HG03103 (cell line): ENCODE data around the gene TFEB.
A peak's percentile ranks its signal among the peaks of the same experiment; 100 is the strongest.

Experiments used
- ATAC-seq: cut with Tn5 transposase; IDR thresholded peaks from one replicate; pipeline ENCODE4 v1.9.1; 2021; ENCODE audit warnings: low read depth; ENCODE audit not compliant: unreplicated experiment

The TFEB gene

DNA sequence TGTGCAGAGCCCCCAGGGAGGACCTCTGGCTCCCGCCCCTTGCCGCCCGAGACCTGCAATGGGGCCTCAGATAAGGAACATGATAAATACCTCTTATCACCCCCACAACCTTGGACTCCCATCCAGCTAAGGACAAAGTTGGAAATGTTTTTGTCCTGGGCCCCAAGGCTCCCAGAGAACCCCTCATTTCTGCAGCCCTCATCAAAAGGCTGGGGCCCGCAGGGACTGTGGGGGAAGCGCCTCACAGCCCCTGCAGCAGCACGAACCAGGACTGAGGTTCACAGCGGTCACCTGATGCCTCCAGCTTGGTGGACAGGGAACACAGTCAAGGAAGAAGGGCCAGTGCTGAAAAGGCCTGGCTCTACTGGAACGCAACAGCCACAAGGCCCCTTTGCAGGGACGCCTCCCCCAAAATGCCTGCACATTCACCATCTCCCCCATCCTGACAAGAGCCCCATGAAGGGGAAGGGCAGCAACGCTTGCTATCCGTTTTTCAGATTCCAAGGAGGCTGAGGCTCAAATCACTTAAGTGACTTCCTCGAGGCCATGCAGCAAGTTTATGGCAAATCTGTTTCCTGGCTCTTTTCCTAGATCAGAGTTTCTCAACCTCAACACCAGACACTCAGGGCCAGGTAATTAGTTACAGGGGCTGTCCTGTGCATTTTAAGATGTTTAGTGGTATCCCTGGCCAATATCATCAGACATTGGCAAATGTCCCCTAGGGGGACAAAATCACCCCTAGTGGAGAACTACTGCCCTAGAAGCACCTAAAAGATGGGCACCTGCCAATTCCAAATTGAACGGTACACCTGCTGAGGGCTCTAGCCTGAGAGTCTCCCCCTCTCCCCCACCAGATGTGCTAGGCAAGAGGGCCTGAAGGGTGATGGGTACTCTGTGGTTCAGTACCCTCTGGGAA lies 10.6 kb downstream of the TFEB start:
- no peak for ATAC-seq

DNA sequence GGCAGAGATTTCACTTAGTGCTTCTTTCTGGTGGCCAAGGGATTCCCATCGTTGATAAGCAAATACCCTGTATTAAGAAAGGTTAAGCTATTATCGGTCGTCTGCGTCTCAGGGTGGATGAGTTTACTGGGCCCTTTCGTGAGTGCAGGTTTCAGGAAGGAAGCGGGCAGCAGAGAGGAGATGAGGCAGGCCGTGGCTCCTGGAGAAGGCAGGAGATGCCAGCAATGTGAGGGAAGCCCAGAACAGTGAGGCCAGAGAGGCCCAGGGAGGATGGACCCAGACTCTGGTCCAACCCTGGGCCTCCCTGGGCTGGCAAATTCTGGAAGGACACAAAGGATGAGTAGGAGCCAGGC lies 11.2 kb downstream of the TFEB start:
- no peak for ATAC-seq

DNA sequence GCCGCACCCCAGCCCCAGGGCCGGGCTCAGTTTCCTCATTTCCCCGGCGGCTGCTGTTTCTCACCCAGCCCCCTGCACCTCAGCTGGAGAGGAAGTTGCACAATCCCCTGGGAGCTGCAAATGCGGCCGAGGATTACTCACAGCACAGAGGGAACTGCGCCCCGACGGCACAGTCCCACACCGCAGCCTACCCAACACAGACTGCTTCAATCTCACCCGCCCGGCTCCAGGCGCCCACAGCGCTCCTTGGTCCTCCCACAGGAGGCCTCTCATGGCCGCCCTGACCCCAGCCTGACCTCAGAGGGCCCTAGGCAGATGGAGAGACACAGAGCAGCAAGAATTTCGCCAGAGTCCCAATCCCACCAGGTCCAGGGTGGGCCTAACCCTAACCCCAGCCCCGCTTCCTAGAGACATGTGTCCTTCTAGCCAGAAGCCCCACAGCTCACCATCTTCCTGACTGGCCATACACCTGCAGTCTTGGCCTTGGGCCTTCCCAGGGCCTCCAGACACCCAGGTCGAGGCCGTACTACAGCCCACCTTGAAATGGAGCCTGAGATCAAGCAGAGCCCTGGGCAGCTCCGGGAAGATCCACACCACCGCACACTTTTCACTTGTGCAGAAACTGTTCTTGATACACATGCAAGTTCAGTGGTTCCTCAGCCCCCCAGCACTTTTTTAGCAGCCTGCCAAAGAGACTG lies 11.7 kb downstream of the TFEB start:
- ATAC-seq = peak; percentile 71

DNA sequence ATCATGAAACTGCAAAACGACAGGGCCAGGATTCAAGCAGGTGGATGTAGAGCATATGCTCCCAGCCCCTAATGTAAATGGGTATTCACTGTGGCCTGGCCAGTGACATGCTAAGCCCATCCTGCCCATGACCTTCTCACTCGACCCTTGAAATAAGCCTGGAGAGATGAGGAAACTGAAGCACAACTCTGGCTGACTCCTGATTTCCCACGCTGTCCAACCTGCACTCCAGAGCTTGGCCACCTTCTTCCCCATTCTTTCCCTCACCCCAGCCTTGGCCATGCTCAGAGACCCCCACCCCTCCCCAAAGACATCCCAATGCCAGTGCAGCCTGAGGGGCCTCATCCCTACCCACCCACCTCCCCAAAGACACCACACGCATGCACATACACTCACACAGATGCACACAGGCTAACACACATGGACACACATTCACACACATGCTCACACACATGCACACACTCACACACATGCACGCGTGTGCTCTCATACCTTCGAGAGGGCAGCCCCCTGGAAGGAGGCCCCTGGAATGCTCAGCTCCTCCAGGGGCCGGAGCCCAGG lies 12.4 kb downstream of the TFEB start:
- ATAC-seq = no peak

DNA sequence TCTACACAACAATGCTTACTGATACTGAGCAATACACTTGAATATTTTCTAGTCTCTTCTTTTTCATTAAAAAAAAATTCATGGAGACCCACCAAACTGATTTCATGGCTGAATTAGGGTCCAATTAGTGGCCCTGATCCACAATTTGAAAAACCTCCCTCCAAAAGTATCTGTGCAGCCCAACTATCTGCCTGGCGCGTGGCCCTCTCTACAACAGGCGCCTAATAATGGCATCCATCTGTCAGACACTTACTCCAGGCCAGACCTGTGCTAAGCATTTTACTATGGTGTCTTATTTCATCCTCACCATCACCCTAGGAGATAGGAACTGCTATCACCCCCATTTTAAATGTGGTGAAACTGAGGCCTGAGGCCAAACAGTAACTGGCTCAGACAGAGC lies 14.0 kb downstream of the TFEB start:
- no peak for ATAC-seq

DNA sequence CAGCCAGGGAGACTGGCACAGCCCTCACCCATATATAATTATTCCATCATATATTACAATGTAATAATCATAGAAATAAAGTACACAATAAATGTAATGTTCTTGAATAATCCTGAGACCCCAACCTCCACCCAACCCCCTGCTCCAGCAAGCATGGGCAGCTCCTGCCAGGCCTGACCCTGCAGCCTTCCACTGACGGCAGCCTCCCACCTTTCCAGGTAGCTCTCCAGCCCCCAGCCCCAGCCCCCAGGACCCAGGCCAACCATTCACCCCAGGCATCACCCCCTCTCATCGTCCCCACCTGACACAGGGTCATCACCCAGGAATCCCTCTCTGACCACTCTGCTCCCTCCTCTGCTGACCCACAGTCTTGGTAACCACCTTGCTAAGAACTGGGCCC lies 14.6 kb downstream of the TFEB start:
- ATAC-seq = no peak

DNA sequence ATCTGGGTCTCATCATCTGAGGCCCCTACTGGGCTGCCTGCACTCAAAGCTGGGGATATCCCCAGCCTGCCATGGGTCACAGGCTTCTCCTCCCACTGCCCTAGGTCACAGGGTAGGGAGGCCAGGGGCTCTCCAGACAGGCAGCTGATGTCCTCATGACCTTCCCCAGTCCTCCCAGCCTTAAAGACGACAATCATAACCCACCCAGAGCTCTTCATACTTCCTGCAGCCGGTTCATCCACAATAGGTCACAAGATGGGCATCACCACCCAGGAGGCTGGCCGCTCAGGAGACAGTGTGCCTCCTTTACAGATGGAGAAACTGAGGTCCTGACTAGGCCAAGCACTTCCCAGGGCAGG lies 15.2 kb downstream of the TFEB start:
- no peak for ATAC-seq

DNA sequence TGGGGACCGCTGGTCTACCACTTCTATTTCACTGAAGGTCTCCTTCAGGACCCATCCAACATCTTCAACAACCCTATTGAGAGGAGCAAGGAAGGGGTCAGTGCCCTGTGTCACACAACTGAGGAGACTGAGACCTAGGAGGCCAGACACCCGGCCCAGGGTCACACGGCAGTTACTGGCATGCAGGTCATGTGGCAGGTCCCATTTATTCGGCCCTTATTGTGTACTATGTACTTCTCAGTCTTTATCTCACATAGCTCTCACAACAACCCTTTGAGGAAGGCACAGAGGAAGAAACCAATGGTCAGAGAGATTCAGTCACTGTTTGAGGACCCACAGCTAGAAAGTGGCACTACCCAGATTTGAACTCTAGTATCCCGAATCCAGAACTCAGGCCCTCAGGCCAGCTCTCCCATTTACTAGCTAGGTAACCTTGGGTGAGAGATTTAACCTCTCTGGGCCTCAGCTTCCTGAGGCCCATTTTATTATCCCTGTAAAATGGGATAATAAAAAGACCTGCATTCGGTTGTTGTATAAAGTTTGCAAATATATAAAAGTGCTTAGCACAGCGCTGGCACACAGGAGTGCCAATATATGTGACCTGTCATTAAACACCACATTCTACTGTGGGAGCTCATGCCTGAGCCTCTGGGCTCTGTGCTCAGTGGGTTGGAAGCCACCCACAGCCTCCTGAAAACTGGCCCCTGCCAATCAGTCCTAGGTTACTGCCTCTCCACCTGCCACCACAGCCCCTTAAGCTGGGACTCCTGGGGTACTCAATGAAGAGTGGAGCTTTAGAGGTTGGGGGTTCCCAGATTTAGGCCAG lies 15.8 kb downstream of the TFEB start:
- ATAC-seq = no peak

DNA sequence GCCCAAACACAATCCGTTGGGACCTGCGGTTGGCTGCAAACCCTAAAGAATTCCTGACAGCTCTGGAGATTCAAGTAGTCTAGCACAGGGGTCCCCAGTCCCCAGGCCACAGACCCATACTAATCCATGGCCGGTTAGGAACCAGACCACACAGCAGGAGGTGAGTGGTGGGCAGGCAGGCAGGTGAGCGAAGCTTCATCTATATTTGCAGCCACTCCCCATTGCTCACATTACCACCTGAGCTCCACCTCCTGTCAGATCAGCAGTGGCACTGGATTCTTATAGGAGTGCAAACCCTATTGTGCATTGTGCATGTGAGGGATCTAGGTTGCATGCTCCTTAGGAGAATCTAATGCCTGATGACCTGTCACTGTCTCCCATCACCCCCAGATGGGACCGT lies 16.6 kb downstream of the TFEB start:
- no peak for ATAC-seq

DNA sequence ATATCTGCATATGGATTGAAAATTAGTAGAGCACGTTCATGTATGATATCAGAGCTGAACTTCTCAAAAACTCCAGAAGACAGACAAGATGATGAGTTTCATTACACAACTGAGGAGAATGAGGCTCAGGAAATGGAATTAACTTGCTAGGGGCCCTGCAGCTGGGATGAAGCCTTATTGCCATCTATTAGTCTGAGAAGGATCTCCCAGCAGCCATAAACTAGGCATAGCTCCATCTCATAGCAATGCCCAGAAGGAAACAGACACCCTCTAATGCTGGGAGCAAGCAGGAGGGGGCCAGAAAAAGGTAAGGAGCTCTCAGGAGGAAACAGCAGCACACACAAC lies 18.0 kb downstream of the TFEB start:
- no peak for ATAC-seq

DNA sequence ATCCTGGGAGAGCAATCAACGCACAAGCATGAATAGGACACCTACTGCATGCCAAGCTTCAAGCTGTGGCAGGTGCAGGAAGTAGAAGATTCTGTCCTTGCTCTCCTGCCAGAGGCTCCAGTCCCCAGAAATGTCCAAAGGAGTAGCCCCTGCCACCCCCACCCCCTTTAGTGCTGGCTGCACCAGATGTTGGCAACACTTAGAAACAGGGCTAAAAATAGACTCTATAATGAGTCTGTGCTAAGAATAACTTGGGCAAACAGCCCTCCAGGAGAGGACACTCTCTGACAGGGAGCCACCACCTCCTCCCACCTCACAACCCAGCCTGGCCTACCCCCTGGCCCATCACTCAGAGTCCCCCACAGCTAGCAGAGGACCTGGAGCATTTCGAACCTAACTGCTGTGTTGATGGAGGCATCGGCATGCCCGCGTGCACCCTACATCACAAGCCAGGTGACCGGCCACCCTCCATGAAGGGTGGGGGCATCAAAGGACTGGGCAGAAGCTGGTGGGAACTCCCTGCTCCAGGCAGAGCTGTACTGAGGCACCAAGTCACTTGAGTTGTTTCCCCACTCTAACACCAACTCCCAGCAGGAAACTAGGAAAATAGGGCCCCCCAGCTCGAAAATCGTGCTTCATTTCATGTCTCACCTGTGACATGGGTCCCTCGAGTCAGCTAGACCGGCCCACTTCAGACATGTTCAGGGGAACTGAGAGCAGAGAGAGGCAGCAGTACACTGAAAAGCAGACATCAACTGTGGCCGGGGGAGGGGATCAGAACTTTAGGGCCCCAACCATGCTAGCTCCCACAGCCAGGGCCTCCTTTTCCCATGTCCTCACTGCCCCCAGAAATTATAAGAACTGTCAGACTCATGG lies 18.7 kb downstream of the TFEB start:
- no peak for ATAC-seq

DNA sequence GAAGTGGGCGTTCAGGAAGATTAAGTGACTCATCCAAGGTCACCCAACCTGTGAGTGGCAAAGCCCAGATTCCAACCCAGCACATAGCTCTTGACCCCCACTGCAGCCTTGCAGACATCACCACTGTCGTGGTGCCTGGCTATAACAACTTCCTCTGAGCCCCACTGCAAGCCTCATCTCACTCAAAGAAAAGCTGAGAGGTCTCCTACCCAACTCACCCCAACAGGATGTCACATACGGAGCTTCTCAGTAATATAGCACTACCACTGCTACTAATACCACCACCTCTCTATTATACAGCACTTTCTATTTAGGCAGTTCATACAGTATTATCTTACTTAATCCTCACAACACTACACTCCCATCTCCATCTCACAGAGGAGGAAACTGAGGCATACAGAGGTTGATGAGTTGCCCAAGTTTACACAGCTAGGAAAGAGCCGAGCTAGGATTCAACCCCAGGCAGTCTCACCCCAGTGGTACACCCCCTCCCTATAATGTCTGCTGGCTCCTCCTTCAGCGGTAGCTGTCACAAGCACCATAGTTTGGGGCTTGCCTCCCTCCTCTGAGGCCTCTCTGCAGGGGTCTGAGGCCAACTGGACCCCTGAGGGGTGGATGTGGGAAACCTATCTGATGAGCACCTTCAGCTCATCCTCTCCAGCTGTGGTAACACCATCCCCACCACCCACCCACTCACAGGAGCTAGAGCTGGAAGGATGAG lies 19.5 kb downstream of the TFEB start:
- no peak for ATAC-seq

DNA sequence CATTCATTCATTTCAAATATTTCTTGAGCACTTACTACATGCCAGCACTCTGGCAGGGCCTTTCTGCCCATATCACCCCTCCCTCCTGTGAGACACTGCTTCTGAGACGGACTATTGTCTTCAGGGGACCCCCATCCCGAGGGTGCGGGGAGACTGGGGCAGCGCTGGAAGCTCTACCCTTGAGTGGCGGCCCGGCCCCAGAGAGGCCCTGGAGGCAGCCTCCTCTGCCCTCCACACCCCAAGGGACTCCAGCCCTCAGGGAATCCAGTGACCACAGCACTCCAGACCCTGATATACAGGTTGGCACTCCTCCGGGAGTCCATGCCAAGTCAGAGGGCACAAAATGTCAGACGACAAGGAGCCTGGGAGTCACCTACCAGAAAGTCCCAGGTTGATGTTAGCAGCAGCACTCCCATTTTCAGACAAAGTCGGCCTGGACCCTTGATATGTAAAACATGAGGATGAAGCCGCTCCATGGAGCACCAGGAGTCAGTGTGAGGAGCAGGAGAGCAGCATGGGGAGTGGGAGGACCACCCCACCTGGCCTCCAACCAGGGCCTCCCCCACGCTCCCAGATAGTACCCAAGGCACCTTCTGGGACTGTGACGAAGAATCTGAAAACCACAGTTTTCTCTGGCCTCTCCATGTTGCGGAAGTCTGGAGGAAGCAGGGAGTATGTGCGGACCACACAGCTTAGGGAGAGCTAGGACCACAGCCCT lies 20.7 kb downstream of the TFEB start:
- ATAC-seq = no peak

DNA sequence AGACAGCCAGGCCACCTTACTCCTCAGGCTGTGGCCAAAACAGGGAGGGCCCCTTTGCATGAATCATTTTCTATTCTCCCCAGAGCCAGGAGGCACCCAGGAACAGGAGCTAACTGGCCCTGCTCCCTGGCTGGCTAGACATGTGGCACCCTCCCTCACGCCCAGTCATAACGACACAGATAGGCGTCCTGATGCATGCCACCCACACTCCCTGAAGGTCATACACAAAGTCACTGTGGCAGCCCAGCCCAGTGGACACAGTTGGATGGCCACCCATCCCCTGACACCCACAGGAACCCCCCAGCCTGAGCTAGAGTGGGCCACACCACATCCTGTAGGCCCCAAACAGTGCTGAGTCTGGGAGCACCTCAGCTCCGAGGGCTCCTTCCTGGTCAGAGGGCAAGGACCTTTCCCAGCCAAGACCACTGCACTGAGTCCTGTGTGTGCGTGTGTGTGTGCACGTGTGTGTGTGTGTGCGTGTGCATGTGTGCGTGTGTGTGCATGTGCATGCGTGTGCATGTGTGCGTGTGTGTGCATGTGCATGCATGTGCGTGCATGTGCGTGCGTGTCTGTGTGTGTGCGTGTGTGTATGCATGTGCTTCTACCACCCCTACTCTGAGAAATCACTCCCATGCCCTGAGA lies 21.6 kb downstream of the TFEB start:
- ATAC-seq = no peak

DNA sequence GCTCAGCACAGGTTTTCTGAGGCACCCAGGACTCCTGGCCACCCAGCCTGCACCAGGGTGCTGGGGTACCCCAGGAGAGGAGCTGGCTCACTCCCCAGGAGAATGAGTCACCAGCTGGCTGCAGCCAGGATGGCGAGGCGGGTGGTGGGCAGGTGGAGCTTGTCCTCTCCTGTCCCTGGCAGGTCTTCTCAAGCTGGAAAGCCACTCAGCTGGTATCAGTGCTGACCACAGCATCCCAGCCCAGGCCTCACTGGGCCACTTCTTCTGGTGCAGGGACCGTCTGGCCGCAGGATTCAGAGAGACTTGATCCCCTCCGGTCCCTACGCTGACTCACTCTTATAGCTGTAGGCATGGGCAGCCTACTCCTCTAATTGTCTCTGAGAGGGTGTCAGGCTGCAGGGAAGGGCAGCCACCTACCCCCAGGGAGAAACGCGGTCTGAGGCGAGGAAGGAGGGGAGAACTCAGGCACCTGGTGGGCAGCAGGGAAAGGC lies 22.2 kb downstream of the TFEB start:
- ATAC-seq = no peak

DNA sequence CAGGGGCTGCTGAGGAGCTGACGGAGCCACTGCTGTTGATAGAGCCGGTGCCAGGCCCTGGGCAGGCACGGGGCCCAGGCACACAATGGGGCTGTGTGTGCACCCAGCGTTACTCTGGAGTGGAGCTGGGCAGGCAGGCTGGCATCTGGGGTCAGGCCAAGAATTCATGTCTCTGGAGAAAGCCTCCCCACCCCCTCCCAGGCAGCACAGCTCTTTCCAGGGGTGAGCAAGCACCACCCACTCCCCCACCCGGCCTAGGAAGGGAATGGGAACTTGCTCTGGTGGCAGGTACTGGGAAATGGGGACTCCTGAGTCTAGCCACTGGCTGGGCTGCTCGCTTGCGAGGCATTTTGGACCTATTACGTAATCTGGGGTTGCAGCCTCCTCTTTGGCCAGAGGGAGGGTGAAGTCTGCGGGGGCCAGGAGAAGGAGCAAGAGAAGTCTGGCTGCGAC lies 22.7 kb downstream of the TFEB start:
- no peak for ATAC-seq

DNA sequence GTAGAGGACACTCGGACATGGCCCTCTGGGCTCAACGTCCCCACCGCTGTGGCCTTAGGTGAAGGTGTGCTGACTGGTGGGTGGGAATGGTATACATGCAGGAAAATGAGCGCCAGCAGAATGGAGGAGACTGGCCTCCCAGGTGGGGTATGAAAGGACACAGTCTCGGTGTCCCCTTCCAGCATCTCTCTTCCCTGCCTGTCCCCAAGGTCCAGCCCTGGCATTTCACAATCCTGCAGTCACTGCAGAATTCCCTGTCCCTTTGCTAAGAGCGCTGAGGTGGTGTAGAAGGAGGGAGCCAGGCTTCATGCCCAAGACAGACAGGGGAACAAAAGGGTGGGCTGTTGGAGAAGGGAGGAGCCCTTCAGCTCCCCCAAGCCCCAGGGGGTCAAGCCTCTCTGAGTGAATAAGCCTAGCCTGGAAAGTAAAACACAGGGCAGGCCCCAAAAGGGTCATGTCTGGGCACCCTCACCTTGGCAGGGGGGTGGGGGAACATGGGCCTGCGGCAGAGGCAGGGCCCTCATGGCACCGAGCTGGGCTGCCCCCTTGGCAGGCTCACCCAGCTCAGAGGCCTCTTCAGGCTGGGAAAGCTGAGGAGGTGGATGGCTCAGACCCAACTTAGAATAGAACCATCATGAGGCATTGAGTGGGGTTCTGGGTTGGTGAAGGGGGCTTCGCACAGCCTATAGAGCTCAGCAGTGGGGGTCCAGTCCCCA lies 23.9 kb downstream of the TFEB start:
- no peak for ATAC-seq

DNA sequence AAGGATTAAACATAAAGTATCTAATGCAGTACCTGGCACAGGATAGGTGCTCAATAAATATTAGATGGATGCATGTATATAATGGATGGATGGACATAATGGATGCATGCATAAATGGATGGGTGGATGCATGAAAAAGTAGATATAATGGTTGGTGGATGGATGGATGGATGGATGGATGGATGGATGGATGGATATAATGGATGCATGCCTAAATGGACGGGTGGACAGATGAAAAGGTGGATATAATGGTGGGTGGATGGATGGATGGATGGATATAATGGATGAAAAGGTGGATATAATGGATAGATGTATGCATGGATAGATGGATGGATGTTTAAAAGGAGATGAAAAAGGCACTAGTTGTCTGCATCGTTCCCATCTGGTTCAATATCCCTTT lies 26.0 kb downstream of the TFEB start:
- ATAC-seq = no peak
